Measurements from ENCODE around the gene PLCL2. TPM values are rescaled to one million over a fixed set of nuclear protein-coding genes. Genes with fewer than 3 reads are reported as not detected.

PLCL2 gene
- total RNA-seq, 1 experiment from 2014 or later = 0.07 TPM

GRCh38 chr3:16943857-16944256 lies 59.1 kb downstream of the PLCL2 start:
- BruUV-seq (replicated peaks) = no TSS peak
- no peaks in the 10 kb centered on the region for H3K27me3 ChIP-seq (replicated peaks; ENCODE audit: control insufficient read depth, insufficient read depth, low read length)
- H3K9me3 Mint-ChIP-seq (ENCODE audit: unreplicated experiment) = no peaks in the 10 kb centered on the region
- H3K4me1 ChIP-seq = no peaks in the 10 kb centered on the region
- H3K27me3 Mint-ChIP-seq (ENCODE audit: insufficient read depth, unreplicated experiment) = peaks cover 17% of the 10 kb centered on the region
- H3K4me3 ChIP-seq (ENCODE audit: low read depth, low read length) = no peak overlapping the region
- no peaks in the 10 kb centered on the region for H3K4me1 Mint-ChIP-seq (ENCODE audit: low read depth, unreplicated experiment)
- TF ChIP-seq CTCF (IDR thresholded peaks at IDR 0.05; ENCODE audit: insufficient read depth in 1 of 2, low read depth in 1 of 2, low read length in 1 of 2, severe bottlenecking in 1 of 2, unreplicated experiment in 1 of 2) = no peak
- ChIA-PET CTCF (no interaction called here), POLR2A (no interaction called here)
- H3K36me3 ChIP-seq (ENCODE audit: control insufficient read depth, insufficient read depth, low read length) = no peaks in the 10 kb centered on the region
- no peak for DNase-seq
- intact Hi-C loops (cut with micrococcal nuclease; ENCODE audit: unreplicated experiment) = loop anchor here (2.0 kb wide), 1 partner anchor 295 kb away; no protein-coding TSS in a partner anchor
- H3K36me3 Mint-ChIP-seq (ENCODE audit: insufficient read depth, unreplicated experiment) = no peaks in the 10 kb centered on the region
- H3K4me3 Mint-ChIP-seq (ENCODE audit: unreplicated experiment) = no peak overlapping the region
- H3K9me3 ChIP-seq = no peaks in the 10 kb centered on the region
- H3K27ac Mint-ChIP-seq (ENCODE audit: unreplicated experiment) = no peak overlapping the region

- intact Hi-C loops (cut with micrococcal nuclease; ENCODE audit: unreplicated experiment) = no loop called here
Observed at GRCh38 chr3:16944356-16944755, 59.6 kb downstream of the PLCL2 start.

GRCh38 chr3:16945330-16945729 lies 60.6 kb downstream of the PLCL2 start:
- no peaks in the 10 kb centered on the region for H3K36me3 ChIP-seq (ENCODE audit: control insufficient read depth, insufficient read depth, low read length)
- no peaks in the 10 kb centered on the region for H3K4me1 ChIP-seq
- DNase-seq = no peak
- no peak overlapping the region for H3K4me3 ChIP-seq (ENCODE audit: low read depth, low read length)
- Mint-ChIP-seq H3K9me3 (ENCODE audit: unreplicated experiment) (no peaks in the 10 kb centered on the region), H3K27me3 (ENCODE audit: insufficient read depth, unreplicated experiment) (peaks cover 22% of the 10 kb centered on the region), H3K27ac (ENCODE audit: unreplicated experiment) (no peak overlapping the region), H3K4me3 (ENCODE audit: unreplicated experiment) (no peak overlapping the region), H3K4me1 (ENCODE audit: low read depth, unreplicated experiment) (no peaks in the 10 kb centered on the region), H3K36me3 (ENCODE audit: insufficient read depth, unreplicated experiment) (no peaks in the 10 kb centered on the region)
- CTCF ChIA-PET = no interaction called here
- BruUV-seq (replicated peaks) = no TSS peak
- H3K9me3 ChIP-seq = no peaks in the 10 kb centered on the region
- no peaks in the 10 kb centered on the region for H3K27me3 ChIP-seq (replicated peaks; ENCODE audit: control insufficient read depth, insufficient read depth, low read length)
- POLR2A ChIA-PET = no interaction called here
- intact Hi-C loops (cut with micrococcal nuclease; ENCODE audit: unreplicated experiment) = no loop called here
- no peak for TF ChIP-seq CTCF (IDR thresholded peaks at IDR 0.05; ENCODE audit: insufficient read depth in 1 of 2, low read depth in 1 of 2, low read length in 1 of 2, severe bottlenecking in 1 of 2, unreplicated experiment in 1 of 2)

More at GRCh38 chr3:16944356-16944755, 59.6 kb downstream of the PLCL2 start:
- Histone ChIP-seq H3K9me3 (no peaks in the 10 kb centered on the region), H3K27me3 (replicated peaks; ENCODE audit: control insufficient read depth, insufficient read depth, low read length) (no peaks in the 10 kb centered on the region), H3K4me1 (no peaks in the 10 kb centered on the region), H3K36me3 (ENCODE audit: control insufficient read depth, insufficient read depth, low read length) (no peaks in the 10 kb centered on the region), H3K4me3 (ENCODE audit: low read depth, low read length) (no peak overlapping the region)
- H3K4me3 Mint-ChIP-seq (ENCODE audit: unreplicated experiment) = no peak overlapping the region
- H3K27ac Mint-ChIP-seq (ENCODE audit: unreplicated experiment) = no peak overlapping the region
- no peak for TF ChIP-seq CTCF (IDR thresholded peaks at IDR 0.05; ENCODE audit: insufficient read depth in 1 of 2, low read depth in 1 of 2, low read length in 1 of 2, severe bottlenecking in 1 of 2, unreplicated experiment in 1 of 2)
- no peaks in the 10 kb centered on the region for H3K36me3 Mint-ChIP-seq (ENCODE audit: insufficient read depth, unreplicated experiment)
- peaks cover 16% of the 10 kb centered on the region for H3K27me3 Mint-ChIP-seq (ENCODE audit: insufficient read depth, unreplicated experiment)
- H3K4me1 Mint-ChIP-seq (ENCODE audit: low read depth, unreplicated experiment) = no peaks in the 10 kb centered on the region
- POLR2A ChIA-PET = no interaction called here
- CTCF ChIA-PET = no interaction called here
- no peak for DNase-seq
- BruUV-seq (replicated peaks) = no TSS peak
- no peaks in the 10 kb centered on the region for H3K9me3 Mint-ChIP-seq (ENCODE audit: unreplicated experiment)
